Fibroblast of lung (primary cell): Measurements from ENCODE around the gene PRKAG2.

Experiments
- EZH2 ChIP-seq: IDR thresholded peaks from 2 replicates; pipeline ENCODE4 v1.5.1; 2012; ENCODE audit warnings: low read length, control low read depth, mild to moderate bottlenecking; ENCODE audit errors: missing control alignments
- TF ChIP-seq, protein P1 (sequence below), 2 donors: IDR thresholded peaks in 1 of 2; conservative IDR thresholded peaks in 1 of 2; 1 replicate in 1 of 2; 2 replicates in 1 of 2; pipeline ENCODE4 v1.5.1; 2011 to 2012; ENCODE audit warnings: low read length in 2 of 2, control low read depth in 1 of 2, inconsistent platforms in 1 of 2, low read depth in 1 of 2, mild to moderate bottlenecking in 1 of 2

GRCh38 chr7:151706277-151707104, 170.4 kb downstream of the PRKAG2 start:
- TF ChIP-seq EZH2 = no peak
- TF ChIP-seq, protein P1, sequence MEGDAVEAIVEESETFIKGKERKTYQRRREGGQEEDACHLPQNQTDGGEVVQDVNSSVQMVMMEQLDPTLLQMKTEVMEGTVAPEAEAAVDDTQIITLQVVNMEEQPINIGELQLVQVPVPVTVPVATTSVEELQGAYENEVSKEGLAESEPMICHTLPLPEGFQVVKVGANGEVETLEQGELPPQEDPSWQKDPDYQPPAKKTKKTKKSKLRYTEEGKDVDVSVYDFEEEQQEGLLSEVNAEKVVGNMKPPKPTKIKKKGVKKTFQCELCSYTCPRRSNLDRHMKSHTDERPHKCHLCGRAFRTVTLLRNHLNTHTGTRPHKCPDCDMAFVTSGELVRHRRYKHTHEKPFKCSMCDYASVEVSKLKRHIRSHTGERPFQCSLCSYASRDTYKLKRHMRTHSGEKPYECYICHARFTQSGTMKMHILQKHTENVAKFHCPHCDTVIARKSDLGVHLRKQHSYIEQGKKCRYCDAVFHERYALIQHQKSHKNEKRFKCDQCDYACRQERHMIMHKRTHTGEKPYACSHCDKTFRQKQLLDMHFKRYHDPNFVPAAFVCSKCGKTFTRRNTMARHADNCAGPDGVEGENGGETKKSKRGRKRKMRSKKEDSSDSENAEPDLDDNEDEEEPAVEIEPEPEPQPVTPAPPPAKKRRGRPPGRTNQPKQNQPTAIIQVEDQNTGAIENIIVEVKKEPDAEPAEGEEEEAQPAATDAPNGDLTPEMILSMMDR (conservative IDR thresholded peaks at IDR 0.05 in 1 of 2, IDR thresholded peaks at IDR 0.05 in 1 of 2; ENCODE audit: low read depth in 1 of 2, low read length in 2 of 2) = no peak
